Mesodermal cell (in vitro differentiated cells): ENCODE results near the gene POFUT1.
"Not testable (repeated sequence)": the region's sequence is repeated elsewhere in the genome, so short reads cannot be mapped to it uniquely, and the experiment has no call there.

Experiments
- H3K27ac ChIP-seq: 2 replicates; pipeline ENCODE4 v1.7.0; 2013; ENCODE audit warnings: mild to moderate bottlenecking, low read depth, low read length, moderate library complexity; ENCODE audit not compliant: severe bottlenecking
- H3K36me3 ChIP-seq: 2 replicates; pipeline ENCODE4 v1.7.1; 2013; ENCODE audit warnings: mild to moderate bottlenecking, low read length, moderate library complexity; ENCODE audit not compliant: control insufficient read depth, insufficient read depth
- H3K4me1 ChIP-seq: one replicate; pipeline ENCODE4 v1.7.1; 2013; ENCODE audit warnings: mild to moderate bottlenecking, low read length; ENCODE audit not compliant: insufficient read depth, control insufficient read depth, poor library complexity, severe bottlenecking
- H3K4me3 ChIP-seq: 2 replicates; pipeline ENCODE4 v1.7.0; 2013; ENCODE audit warnings: low read length, control low read depth, mild to moderate bottlenecking; ENCODE audit not compliant: insufficient read depth, poor library complexity, severe bottlenecking; ENCODE audit errors: extremely low read depth
- H3K9me3 ChIP-seq: 2 replicates; pipeline ENCODE4 v1.7.1; 2013; ENCODE audit warnings: mild to moderate bottlenecking, low read length, moderate library complexity; ENCODE audit not compliant: control insufficient read depth
- WGBS, 2 experiments: methylation state at CpG; one replicate each; pipeline ENCODE4 v1.1.5; 2013; ENCODE audit warnings: missing lambda C conversion rate in 2 of 2; ENCODE audit not compliant: insufficient coverage in 2 of 2; 5-methylcytosine and 5-hydroxymethylcytosine counted together

The POFUT1 gene

GRCh38 chr20:32236819-32237218 lies 29.1 kb downstream of the POFUT1 start:
- Histone ChIP-seq H3K9me3 (no peaks in the 10 kb centered on the region), H3K4me1 (no peaks in the 10 kb centered on the region), H3K27ac (no peak overlapping the region), H3K4me3 (no peak overlapping the region), H3K36me3 (peaks cover 53% of the 10 kb centered on the region)
- 95 to 96% methylated on average over 2 of the region's 2 CpGs for WGBS, 2 experiments

GRCh38 chr20:32237419-32237818 lies 29.7 kb downstream of the POFUT1 start:
- no peaks in the 10 kb centered on the region for H3K9me3 ChIP-seq
- whole genome bisulfite sequencing, 2 experiments, result 87 to 92% methylated on average over 5 to 6 of the region's 6 CpGs
- H3K4me3 ChIP-seq, result no peak overlapping the region
- H3K36me3 ChIP-seq, result peaks cover 47% of the 10 kb centered on the region
- no peaks in the 10 kb centered on the region for H3K4me1 ChIP-seq
- no peak overlapping the region for H3K27ac ChIP-seq

GRCh38 chr20:32238483-32239425 lies 31.1 kb downstream of the POFUT1 start:
- no peaks in the 10 kb centered on the region for H3K9me3 ChIP-seq
- no peak overlapping the region for H3K27ac ChIP-seq
- WGBS, 2 experiments, result 84 to 91% methylated on average over 7 of the region's 9 CpGs
- H3K36me3 ChIP-seq, result peaks cover 34% of the 10 kb centered on the region
- no peaks in the 10 kb centered on the region for H3K4me1 ChIP-seq
- no peak overlapping the region for H3K4me3 ChIP-seq

- peaks cover 20% of the 10 kb centered on the region for H3K36me3 ChIP-seq
- H3K9me3 ChIP-seq, result no peaks in the 10 kb centered on the region
- no peak overlapping the region for H3K27ac ChIP-seq
- 0% methylated on average over 1 of the region's 1 CpG; no CpG with 5 or more reads in 1 of the 2 experiments for WGBS, 2 experiments
- no peak overlapping the region for H3K4me3 ChIP-seq
- no peaks in the 10 kb centered on the region for H3K4me1 ChIP-seq
Observed at GRCh38 chr20:32240205-32240604, 32.5 kb downstream of the POFUT1 start.

- Histone ChIP-seq H3K27ac (no peak overlapping the region), H3K4me3 (no peak overlapping the region), H3K36me3 (peaks cover 4% of the 10 kb centered on the region), H3K9me3 (no peaks in the 10 kb centered on the region), H3K4me1 (no peaks in the 10 kb centered on the region)
- WGBS, 2 experiments, result 86 to 90% methylated on average over 3 of the region's 4 CpGs
Observed at GRCh38 chr20:32241807-32242206, 34.1 kb downstream of the POFUT1 start.

- H3K36me3 ChIP-seq, result no peaks in the 10 kb centered on the region
- H3K4me1 ChIP-seq, result peaks cover 3% of the 10 kb centered on the region
- no peaks in the 10 kb centered on the region for H3K9me3 ChIP-seq
- no peak overlapping the region for H3K4me3 ChIP-seq
- no peak overlapping the region for H3K27ac ChIP-seq
- 82 to 84% methylated on average over 1 to 3 of the region's 6 CpGs for WGBS, 2 experiments
Observed at GRCh38 chr20:32244150-32244823, 36.6 kb downstream of the POFUT1 start.

- Histone ChIP-seq H3K36me3 (no peaks in the 10 kb centered on the region), H3K27ac (no peak overlapping the region), H3K4me1 (peaks cover 3% of the 10 kb centered on the region), H3K4me3 (no peak overlapping the region), H3K9me3 (no peaks in the 10 kb centered on the region)
- 86 to 94% methylated on average over 2 to 4 of the region's 4 CpGs for WGBS, 2 experiments
Observed at GRCh38 chr20:32244959-32245358, 37.3 kb downstream of the POFUT1 start.

GRCh38 chr20:32246208-32246607 lies 38.5 kb downstream of the POFUT1 start:
- not testable (repeated sequence) for H3K4me3 ChIP-seq, H3K4me1 ChIP-seq, H3K36me3 ChIP-seq, H3K27ac ChIP-seq, H3K9me3 ChIP-seq
- WGBS, 2 experiments, result 88 to 92% methylated on average over 4 to 5 of the region's 5 CpGs

- Histone ChIP-seq H3K9me3 (no peaks in the 10 kb centered on the region), H3K4me1 (peaks cover 3% of the 10 kb centered on the region), H3K27ac (no peak overlapping the region), H3K36me3 (no peaks in the 10 kb centered on the region), H3K4me3 (no peak overlapping the region)
- WGBS, 2 experiments, result 89 to 93% methylated on average over 5 of the region's 5 CpGs
Observed at GRCh38 chr20:32248043-32248442, 40.4 kb downstream of the POFUT1 start.

- Histone ChIP-seq H3K4me3 (no peak overlapping the region), H3K4me1 (peaks cover 3% of the 10 kb centered on the region), H3K9me3 (no peaks in the 10 kb centered on the region), H3K36me3 (no peaks in the 10 kb centered on the region), H3K27ac (no peak overlapping the region)
- WGBS, 2 experiments, result 81 to 87% methylated on average over 3 to 5 of the region's 9 CpGs
Observed at GRCh38 chr20:32249030-32249738, 41.5 kb downstream of the POFUT1 start.
